KMS-11 (cell line): ENCODE measurements around the gene WNT6.

Experiments used
- H2AFZ ChIP-seq: fragments of 200-600 bp; sonication (generic); 2 replicates; pipeline ENCODE4 v1.6.1; 2016; ENCODE audit warnings: antibody characterized with exemption, mixed run types, low read depth
- H3K27ac ChIP-seq: fragments of 200-600 bp; sonication (generic); 2 replicates; pipeline ENCODE4 v1.6.1; 2016; ENCODE audit warnings: mild to moderate bottlenecking, mixed run types
- H3K27me3 ChIP-seq: fragments of 200-600 bp; sonication (generic); 2 replicates; pipeline ENCODE4 v1.6.1; 2017; ENCODE audit warnings: mild to moderate bottlenecking, low read depth, mixed run types, moderate library complexity; ENCODE audit not compliant: insufficient read depth
- H3K36me3 ChIP-seq: fragments of 200-600 bp; sonication (generic); 2 replicates; pipeline ENCODE4 v1.6.1; 2017; ENCODE audit warnings: mild to moderate bottlenecking, mixed run types; ENCODE audit not compliant: insufficient read depth
- H3K4me1 ChIP-seq: fragments of 200-600 bp; sonication (generic); 2 replicates; pipeline ENCODE4 v1.6.1; 2016; ENCODE audit warnings: mild to moderate bottlenecking, low read depth, mixed run types; ENCODE audit not compliant: poor library complexity, severe bottlenecking
- H3K4me2 ChIP-seq: fragments of 200-600 bp; sonication (generic); 2 replicates; pipeline ENCODE4 v1.7.0; 2016; ENCODE audit warnings: mild to moderate bottlenecking, mixed run types
- H3K4me3 ChIP-seq: fragments of 200-600 bp; sonication (generic); IDR thresholded peaks from 2 replicates; pipeline ENCODE4 v1.6.1; 2017; ENCODE audit warnings: low read depth, low read length, mixed read lengths; ENCODE audit not compliant: insufficient read depth
- H3K79me2 ChIP-seq: fragments of 200-600 bp; sonication (generic); 2 replicates; pipeline ENCODE4 v1.6.1; 2016; ENCODE audit warnings: low read depth, mixed run types; ENCODE audit not compliant: insufficient read depth
- H3K9ac ChIP-seq: fragments of 200-600 bp; sonication (generic); 2 replicates; pipeline ENCODE4 v1.6.1; 2016; ENCODE audit warnings: mild to moderate bottlenecking, mixed run types
- H4K20me1 ChIP-seq: fragments of 200-600 bp; sonication (generic); 2 replicates; pipeline ENCODE4 v1.6.1; 2016; ENCODE audit warnings: mild to moderate bottlenecking, mixed run types; ENCODE audit not compliant: insufficient read depth
- TF ChIP-seq, protein P1 (sequence below): fragments of 200-600 bp; sonication (generic); conservative IDR thresholded peaks from 2 replicates; pipeline ENCODE4 v1.6.1; 2017; ENCODE audit warnings: low read depth, mild to moderate bottlenecking, antibody characterized with exemption, low read length, moderate library complexity, mixed read lengths

Gene WNT6

DNA sequence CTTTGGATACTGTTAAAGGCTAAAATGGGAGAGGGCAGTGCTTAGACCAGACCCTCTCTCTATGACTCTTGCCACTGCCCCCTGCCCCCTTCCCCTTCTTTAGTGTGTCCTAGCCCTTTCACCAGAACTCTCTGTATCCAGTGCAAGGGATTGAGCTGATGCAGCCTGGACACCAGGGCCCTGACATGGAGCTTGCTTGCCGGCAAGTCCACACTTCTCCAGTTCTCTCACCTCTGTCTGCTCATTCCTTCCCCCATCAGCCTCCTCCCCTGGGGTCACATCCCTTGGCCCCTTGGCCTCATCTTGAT is 1.5 kb upstream of the WNT6 start:
- Histone ChIP-seq H3K79me2 (no peaks in the 10 kb centered on the region), H3K27me3 (peaks cover 53% of the 10 kb centered on the region), H3K36me3 (no peaks in the 10 kb centered on the region), H4K20me1 (no peaks in the 10 kb centered on the region), H3K4me3 (no peak overlapping the region), H3K9ac (no peak overlapping the region), H2AFZ (no peak overlapping the region), H3K4me2 (no peak overlapping the region), H3K4me1 (peaks cover 3% of the 10 kb centered on the region), H3K27ac (no peak overlapping the region)
- TF ChIP-seq, protein P1, sequence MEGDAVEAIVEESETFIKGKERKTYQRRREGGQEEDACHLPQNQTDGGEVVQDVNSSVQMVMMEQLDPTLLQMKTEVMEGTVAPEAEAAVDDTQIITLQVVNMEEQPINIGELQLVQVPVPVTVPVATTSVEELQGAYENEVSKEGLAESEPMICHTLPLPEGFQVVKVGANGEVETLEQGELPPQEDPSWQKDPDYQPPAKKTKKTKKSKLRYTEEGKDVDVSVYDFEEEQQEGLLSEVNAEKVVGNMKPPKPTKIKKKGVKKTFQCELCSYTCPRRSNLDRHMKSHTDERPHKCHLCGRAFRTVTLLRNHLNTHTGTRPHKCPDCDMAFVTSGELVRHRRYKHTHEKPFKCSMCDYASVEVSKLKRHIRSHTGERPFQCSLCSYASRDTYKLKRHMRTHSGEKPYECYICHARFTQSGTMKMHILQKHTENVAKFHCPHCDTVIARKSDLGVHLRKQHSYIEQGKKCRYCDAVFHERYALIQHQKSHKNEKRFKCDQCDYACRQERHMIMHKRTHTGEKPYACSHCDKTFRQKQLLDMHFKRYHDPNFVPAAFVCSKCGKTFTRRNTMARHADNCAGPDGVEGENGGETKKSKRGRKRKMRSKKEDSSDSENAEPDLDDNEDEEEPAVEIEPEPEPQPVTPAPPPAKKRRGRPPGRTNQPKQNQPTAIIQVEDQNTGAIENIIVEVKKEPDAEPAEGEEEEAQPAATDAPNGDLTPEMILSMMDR = no peak

DNA sequence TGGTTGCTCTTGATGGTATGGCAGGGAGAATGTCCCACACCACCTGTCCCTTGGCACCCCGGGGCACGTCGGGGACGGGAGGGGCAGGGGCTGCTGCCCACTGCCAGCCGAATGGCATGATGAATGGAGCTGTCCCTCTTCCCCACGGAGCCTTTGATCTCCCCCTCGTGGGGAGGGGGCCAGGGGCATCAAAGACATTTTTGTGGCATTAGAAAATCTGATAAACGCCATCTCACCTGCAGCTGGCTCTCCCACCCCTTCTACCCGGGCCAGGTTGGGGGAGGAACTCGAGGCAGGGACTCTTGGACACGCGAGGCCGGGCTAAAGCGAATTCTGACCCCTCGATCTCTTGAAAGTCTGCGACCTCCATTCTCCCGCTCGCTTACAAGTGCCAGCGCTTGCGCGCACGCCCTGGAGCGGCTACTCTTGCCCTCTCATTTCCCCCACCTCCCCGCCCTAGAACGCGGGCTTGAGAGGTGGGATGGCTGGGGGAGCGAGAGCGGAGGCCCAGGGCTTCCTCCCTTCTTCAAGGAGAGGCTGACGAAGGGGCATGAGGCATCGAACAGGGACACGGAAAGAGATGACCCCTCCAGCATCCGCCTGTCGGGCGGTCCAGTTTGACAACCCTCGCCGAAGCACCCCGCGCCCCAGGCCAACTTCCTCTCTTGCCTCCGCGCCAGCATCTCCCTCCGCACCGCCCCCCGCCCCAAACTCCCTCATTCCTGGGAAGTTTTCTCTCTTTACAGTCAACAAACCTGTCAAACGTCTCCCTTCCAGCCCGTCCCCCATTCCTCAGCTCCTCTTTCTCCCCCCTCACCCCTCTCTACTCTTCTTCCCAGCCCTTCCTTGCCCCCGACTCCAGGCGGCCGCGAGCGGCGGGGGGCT is 692 bp upstream of the WNT6 start:
- TF ChIP-seq, protein P1 = no peak
- Histone ChIP-seq H3K27ac (no peak overlapping the region), H3K4me2 (no peak overlapping the region), H3K4me3 (no peak overlapping the region), H3K27me3 (peaks cover 48% of the 10 kb centered on the region), H2AFZ (no peak overlapping the region), H3K36me3 (no peaks in the 10 kb centered on the region), H3K79me2 (no peaks in the 10 kb centered on the region), H3K9ac (no peak overlapping the region), H4K20me1 (no peaks in the 10 kb centered on the region), H3K4me1 (peaks cover 3% of the 10 kb centered on the region)

DNA sequence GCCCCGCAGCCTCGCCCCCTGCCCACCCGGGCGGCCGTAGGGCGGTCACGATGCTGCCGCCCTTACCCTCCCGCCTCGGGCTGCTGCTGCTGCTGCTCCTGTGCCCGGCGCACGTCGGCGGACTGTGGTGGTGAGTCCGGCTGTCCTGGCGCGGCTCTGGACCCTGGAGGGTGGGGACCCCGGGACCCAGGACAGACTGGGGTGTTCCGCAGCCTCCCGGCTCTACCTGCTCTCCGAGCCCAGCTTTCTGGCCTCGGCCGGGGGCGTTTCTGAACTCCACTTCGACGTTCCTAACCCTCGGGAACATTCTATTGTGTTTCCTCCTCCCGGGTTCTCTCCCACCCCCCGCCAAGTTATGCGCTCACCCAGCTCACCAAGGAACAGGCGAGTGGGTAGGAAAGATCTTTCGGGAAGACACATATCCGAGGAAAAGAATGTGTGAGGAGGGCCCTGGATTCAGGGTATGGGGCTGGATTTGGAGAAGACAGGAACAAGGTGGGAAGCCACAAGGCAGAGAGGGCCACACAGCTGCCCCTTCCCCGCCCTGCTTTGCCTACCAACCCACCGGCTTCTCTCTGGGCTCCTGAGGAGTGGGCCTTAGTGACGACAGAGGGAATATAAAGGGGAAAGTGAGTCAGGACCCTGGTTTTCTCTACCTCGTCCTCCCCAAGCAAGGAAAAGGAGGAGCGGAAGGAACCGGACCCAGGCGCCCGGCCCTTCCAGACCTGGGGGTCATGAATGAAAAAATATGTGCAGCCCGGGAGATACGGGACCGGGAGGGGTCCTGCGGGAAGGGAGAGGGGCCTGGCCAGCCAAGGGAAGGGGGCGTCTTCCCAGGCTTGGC is 605 bp downstream of the WNT6 start:
- no peak overlapping the region for H2AFZ ChIP-seq
- no peak overlapping the region for H3K4me3 ChIP-seq
- H3K4me2 ChIP-seq = no peak overlapping the region

DNA sequence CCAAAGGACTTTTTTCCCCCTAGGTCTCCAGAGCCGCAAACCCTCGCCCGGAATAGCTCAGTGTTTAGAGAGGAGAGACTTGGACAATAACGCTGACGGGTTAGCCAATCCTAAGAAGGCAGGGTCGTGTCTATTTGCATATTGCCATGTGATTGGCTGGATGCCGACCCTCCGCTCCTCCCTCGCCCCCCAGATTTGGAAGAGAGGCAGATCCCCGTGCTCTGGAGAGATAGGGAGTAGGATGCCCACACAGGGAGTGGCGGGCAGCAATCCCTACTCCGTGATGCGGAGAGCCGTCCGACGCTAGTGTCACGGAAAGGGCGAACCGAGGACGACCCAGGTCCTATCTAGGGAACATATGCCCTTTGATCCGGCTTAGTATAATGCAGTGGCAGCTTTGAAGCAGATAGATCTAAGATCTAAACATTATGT is 1.4 kb downstream of the WNT6 start:
- H3K4me3 ChIP-seq = no peak overlapping the region
- no peaks in the 10 kb centered on the region for H3K36me3 ChIP-seq
- no peak overlapping the region for H3K9ac ChIP-seq
- H4K20me1 ChIP-seq = no peaks in the 10 kb centered on the region
- H3K4me2 ChIP-seq = no peak overlapping the region
- peaks cover 38% of the 10 kb centered on the region for H3K27me3 ChIP-seq
- H3K27ac ChIP-seq = no peak overlapping the region
- TF ChIP-seq, protein P1 = no peak
- H2AFZ ChIP-seq = no peak overlapping the region
- H3K4me1 ChIP-seq = peaks cover 3% of the 10 kb centered on the region
- no peaks in the 10 kb centered on the region for H3K79me2 ChIP-seq

More for the DNA sequence above, 605 bp downstream of the WNT6 start:
- H3K9ac ChIP-seq = no peak overlapping the region
- peaks cover 3% of the 10 kb centered on the region for H3K4me1 ChIP-seq
- no peaks in the 10 kb centered on the region for H4K20me1 ChIP-seq
- TF ChIP-seq, protein P1 = no peak
- no peak overlapping the region for H3K27ac ChIP-seq
- H3K79me2 ChIP-seq = no peaks in the 10 kb centered on the region
- H3K27me3 ChIP-seq = peaks cover 39% of the 10 kb centered on the region
- no peaks in the 10 kb centered on the region for H3K36me3 ChIP-seq
